ENCODE measurements around the gene SELENON. TPM values are rescaled to one million over a fixed set of nuclear protein-coding genes. Genes with fewer than 3 reads are reported as not detected.

The SELENON gene
- total and polyA plus RNA-seq, 10 of the 15 experiments (the other 5 are each of a cell fraction or from before 2014, with no cell fraction given), result 0.07 to 5.1 (median 0.80) TPM

DNA sequence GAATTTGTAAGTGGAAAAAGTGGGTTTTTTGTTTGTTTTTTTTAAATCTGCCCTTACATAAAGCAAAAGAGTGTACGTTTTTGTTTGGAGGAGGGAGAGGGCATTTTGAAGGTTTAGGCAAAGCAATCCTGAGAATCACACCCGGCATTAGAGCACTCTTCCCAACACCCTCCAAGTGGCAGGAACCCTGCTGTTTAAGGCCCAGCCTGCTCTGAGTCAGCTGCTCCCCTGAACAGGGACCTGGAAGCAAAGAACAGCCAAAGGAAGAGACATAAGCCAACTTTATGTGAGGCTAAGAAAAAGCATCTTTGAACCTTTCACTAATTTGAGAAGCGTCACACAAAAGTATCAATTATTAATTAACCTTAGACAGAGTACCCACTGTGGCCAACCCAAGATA, 36.7 kb downstream of the SELENON start:
- H3K27ac ChIP-seq (ENCODE audit: control insufficient read depth, insufficient read depth), result no peak overlapping the region
- intact Hi-C loops (cut with micrococcal nuclease; ENCODE audit: unreplicated experiment) (no loop called here), in situ Hi-C loops (cut with MboI) (no loop called here)
- H3K4me3 ChIP-seq, result no peak overlapping the region
- no peaks in the 10 kb centered on the region for H3K79me2 ChIP-seq (ENCODE audit: control insufficient read depth, insufficient read depth, low read length)
- no peak overlapping the region for H3K4me2 ChIP-seq (ENCODE audit: control insufficient read depth, insufficient read depth)
- H4K20me1 ChIP-seq (ENCODE audit: control insufficient read depth, insufficient read depth), result no peaks in the 10 kb centered on the region
- ChIA-PET SMC1A (ENCODE audit: uncharacterized antibody, unreplicated experiment) (interaction anchor here (0.9 to 1.6 kb wide), 4 partner anchors 10 to 180 kb away, joined by 3 to 8 read pairs (median 3); partner anchors contain the start of gene PAFAH2), CTCF (interaction anchor here (0.7 to 1.0 kb wide), 5 partner anchors 20 to 157 kb away, joined by 3 to 5 read pairs (median 4); no protein-coding TSS in a partner anchor), POLR2A (no interaction called here), RAD21 (ENCODE audit: unreplicated experiment) (interaction anchor here (0.7 to 1.0 kb wide), 6 partner anchors 13 to 161 kb away, joined by 3 to 5 read pairs (median 3); partner anchors contain the start of gene PAFAH2)
- 87% methylated on average over 3 of the region's 3 CpGs for WGBS (ENCODE audit: insufficient coverage, insufficient replicate concordance, low lambda C conversion rate, missing lambda C conversion rate)
- no peak overlapping the region for H2AFZ ChIP-seq (ENCODE audit: control insufficient read depth, low read depth, low read length)
- BruUV-seq (replicated peaks), result no TSS peak
- TF ChIP-seq SP1 (IDR thresholded peaks at IDR 0.05; ENCODE audit: low read depth, low read length) (no peak), MYB (IDR thresholded peaks at IDR 0.05; ENCODE audit: borderline replicate concordance, low read depth, low read length) (no peak), HDAC6 (IDR thresholded peaks at IDR 0.05; ENCODE audit: unreplicated experiment) (no peak), SREBF1 (IDR thresholded peaks at IDR 0.05; ENCODE audit: low read length) (no peak), HDAC2 (IDR thresholded peaks at IDR 0.05) (no peak), RAD21 (IDR thresholded peaks at IDR 0.05; ENCODE audit: insufficient read depth, low read depth, low read length) (no peak), BCL11A (IDR thresholded peaks at IDR 0.05; ENCODE audit: low read depth, low read length) (no peak), POU2F2 (IDR thresholded peaks at IDR 0.05; ENCODE audit: borderline replicate concordance, low read depth, low read length) (no peak), IKZF2 (IDR thresholded peaks at IDR 0.05) (no peak), FOXM1 (IDR thresholded peaks at IDR 0.05; ENCODE audit: low read depth, low read length) (no peak)
- TF ChIP-seq, protein P1, sequence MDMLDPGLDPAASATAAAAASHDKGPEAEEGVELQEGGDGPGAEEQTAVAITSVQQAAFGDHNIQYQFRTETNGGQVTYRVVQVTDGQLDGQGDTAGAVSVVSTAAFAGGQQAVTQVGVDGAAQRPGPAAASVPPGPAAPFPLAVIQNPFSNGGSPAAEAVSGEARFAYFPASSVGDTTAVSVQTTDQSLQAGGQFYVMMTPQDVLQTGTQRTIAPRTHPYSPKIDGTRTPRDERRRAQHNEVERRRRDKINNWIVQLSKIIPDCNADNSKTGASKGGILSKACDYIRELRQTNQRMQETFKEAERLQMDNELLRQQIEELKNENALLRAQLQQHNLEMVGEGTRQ (IDR thresholded peaks at IDR 0.05; ENCODE audit: borderline replicate concordance, low read depth, low read length), result no peak
- TF ChIP-seq, protein P2, sequence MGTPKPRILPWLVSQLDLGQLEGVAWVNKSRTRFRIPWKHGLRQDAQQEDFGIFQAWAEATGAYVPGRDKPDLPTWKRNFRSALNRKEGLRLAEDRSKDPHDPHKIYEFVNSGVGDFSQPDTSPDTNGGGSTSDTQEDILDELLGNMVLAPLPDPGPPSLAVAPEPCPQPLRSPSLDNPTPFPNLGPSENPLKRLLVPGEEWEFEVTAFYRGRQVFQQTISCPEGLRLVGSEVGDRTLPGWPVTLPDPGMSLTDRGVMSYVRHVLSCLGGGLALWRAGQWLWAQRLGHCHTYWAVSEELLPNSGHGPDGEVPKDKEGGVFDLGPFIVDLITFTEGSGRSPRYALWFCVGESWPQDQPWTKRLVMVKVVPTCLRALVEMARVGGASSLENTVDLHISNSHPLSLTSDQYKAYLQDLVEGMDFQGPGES (IDR thresholded peaks at IDR 0.05), result no peak
- no peaks in the 10 kb centered on the region for H3K27me3 ChIP-seq (replicated peaks in 1 of 2; ENCODE audit: control insufficient read depth in 2 of 2, insufficient read depth in 2 of 2, low read length in 1 of 2)
- FAIRE-seq, result no peak
- no peaks in the 10 kb centered on the region for H3K4me1 ChIP-seq (ENCODE audit: control insufficient read depth, insufficient read depth, low read length)
- peaks cover 4 to 18% of the 10 kb centered on the region in 2 experiments for H3K36me3 ChIP-seq (ENCODE audit: control insufficient read depth in 2 of 2, insufficient read depth in 2 of 2, low read length in 1 of 2)
- no peak for ATAC-seq
- H3K9ac ChIP-seq (ENCODE audit: control insufficient read depth, insufficient read depth, low read length), result no peak overlapping the region
- no peak for DNase-seq (ENCODE audit: low read depth, low spot score)
- no peaks in the 10 kb centered on the region for H3K9me3 ChIP-seq (replicated peaks; ENCODE audit: control insufficient read depth, insufficient read depth, low read length)

Measured in GM12878 (cell line).